MG63 (cell line): ENCODE data around the gene SORL1. TPM values are rescaled to one million over a fixed set of nuclear protein-coding genes. Genes with fewer than 3 reads are reported as not detected.
A peak's percentile ranks its signal among the peaks of the same experiment; 100 is the strongest.

Experiments used
- DNase-seq: peaks from one replicate; pipeline ENCODE4 v3.0.0-alpha.2; 2020
- H3K27me3 ChIP-seq: fragments of 250-450 bp; sonication (Bioruptor Pico); 2 replicates; pipeline ENCODE4 v1.5.1; 2020; ENCODE audit warnings: mild to moderate bottlenecking, moderate library complexity
- H3K36me3 ChIP-seq: fragments of 250-450 bp; sonication (Bioruptor Pico); 2 replicates; pipeline ENCODE4 v1.5.1; 2020; ENCODE audit warnings: mild to moderate bottlenecking, moderate library complexity
- H3K4me3 ChIP-seq: fragments of 250-450 bp; sonication (Bioruptor Pico); 2 replicates; pipeline ENCODE4 v1.5.1; 2020; ENCODE audit warnings: mild to moderate bottlenecking, moderate library complexity
- H3K9me3 ChIP-seq: fragments of 250-450 bp; sonication (Bioruptor Pico); 2 replicates; pipeline ENCODE4 v1.5.1; 2020; ENCODE audit warnings: mild to moderate bottlenecking, moderate library complexity
- total RNA-seq: library from RNA; depleted of rRNA; stranded (reverse); fragments of >200 nt; shearing (Covaris generic); gene quantifications from 2 replicates; pipeline ENCODE4 v1.2.3, GENCODE V29; 2014; ENCODE audit warnings: low replicate concordance

Gene SORL1
- total RNA-seq, 1 experiment from 2014 or later = 0.69 TPM

GRCh38 chr11:121445071-121445768, 6.9 kb upstream of the SORL1 start:
- H3K27me3 ChIP-seq = no peaks in the 10 kb centered on the region
- no peak overlapping the region for H3K4me3 ChIP-seq
- no peak for DNase-seq
- H3K9me3 ChIP-seq = no peaks in the 10 kb centered on the region
- H3K36me3 ChIP-seq = no peaks in the 10 kb centered on the region

- Histone ChIP-seq H3K4me3 (no peak overlapping the region), H3K27me3 (peaks cover 2% of the 10 kb centered on the region; the same call in 1 of the 2 replicates), H3K36me3 (no peaks in the 10 kb centered on the region), H3K9me3 (no peaks in the 10 kb centered on the region)
- DNase-seq = no peak
Measured at GRCh38 chr11:121446752-121447156, 5.4 kb upstream of the SORL1 start.

DNA sequence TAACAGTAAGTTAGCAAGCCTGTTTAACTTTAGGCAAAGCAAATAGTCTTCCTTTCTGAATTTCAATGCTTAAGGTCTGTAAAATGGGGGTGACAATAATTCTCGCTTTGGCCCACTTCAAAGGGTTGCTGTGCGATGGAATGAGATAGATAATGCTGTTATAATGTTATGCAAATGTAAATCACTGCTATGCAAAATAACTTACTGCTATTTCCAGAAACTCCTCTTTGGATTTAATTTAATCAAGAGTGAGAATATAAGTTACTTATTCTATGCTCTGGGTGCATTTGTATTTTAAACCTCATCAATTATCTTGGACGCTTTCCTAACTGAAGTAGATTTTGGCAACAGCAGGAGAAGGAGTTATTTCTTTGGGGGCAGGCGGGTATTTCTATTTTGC, 4.1 kb upstream of the SORL1 start:
- H3K9me3 ChIP-seq = no peaks in the 10 kb centered on the region
- H3K4me3 ChIP-seq = no peak overlapping the region
- H3K27me3 ChIP-seq = peaks cover 10% of the 10 kb centered on the region
- H3K36me3 ChIP-seq = no peaks in the 10 kb centered on the region
- DNase-seq = no peak

GRCh38 chr11:121448431-121448941, 3.6 kb upstream of the SORL1 start:
- H3K4me3 ChIP-seq = no peak overlapping the region
- H3K36me3 ChIP-seq = no peaks in the 10 kb centered on the region
- DNase-seq = no peak
- H3K9me3 ChIP-seq = no peaks in the 10 kb centered on the region
- H3K27me3 ChIP-seq = peaks cover 10% of the 10 kb centered on the region

- no peaks in the 10 kb centered on the region for H3K36me3 ChIP-seq
- no peak overlapping the region for H3K4me3 ChIP-seq
- peaks cover 10% of the 10 kb centered on the region for H3K27me3 ChIP-seq
- no peak for DNase-seq
- H3K9me3 ChIP-seq = no peaks in the 10 kb centered on the region
Measured at GRCh38 chr11:121449123-121449522, 3.0 kb upstream of the SORL1 start.

GRCh38 chr11:121449626-121450025, 2.5 kb upstream of the SORL1 start:
- DNase-seq = no peak
- peaks cover 10% of the 10 kb centered on the region for H3K27me3 ChIP-seq
- no peak overlapping the region for H3K4me3 ChIP-seq
- no peaks in the 10 kb centered on the region for H3K36me3 ChIP-seq
- H3K9me3 ChIP-seq = no peaks in the 10 kb centered on the region

DNA sequence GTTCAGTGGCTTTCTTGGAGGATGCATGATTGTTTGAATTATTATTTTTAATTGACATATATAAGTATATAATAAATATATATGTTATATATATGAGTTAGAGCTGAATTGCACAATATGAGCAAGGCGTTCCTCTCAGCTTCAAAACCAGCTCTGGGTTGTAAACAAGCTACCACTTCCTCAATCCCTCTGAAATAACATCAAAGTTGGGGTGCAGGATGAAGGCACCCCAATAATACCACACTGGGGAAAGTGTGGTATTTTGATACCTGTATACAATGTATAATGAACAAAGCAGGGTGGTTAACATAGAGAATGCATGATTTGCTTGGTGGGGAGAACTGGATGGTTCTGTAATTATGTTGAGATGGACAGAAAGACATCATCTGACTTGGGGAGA, 1.7 kb upstream of the SORL1 start:
- no peak for DNase-seq
- Histone ChIP-seq H3K36me3 (no peaks in the 10 kb centered on the region), H3K9me3 (no peaks in the 10 kb centered on the region), H3K4me3 (no peak overlapping the region), H3K27me3 (peaks cover 10% of the 10 kb centered on the region)

DNA sequence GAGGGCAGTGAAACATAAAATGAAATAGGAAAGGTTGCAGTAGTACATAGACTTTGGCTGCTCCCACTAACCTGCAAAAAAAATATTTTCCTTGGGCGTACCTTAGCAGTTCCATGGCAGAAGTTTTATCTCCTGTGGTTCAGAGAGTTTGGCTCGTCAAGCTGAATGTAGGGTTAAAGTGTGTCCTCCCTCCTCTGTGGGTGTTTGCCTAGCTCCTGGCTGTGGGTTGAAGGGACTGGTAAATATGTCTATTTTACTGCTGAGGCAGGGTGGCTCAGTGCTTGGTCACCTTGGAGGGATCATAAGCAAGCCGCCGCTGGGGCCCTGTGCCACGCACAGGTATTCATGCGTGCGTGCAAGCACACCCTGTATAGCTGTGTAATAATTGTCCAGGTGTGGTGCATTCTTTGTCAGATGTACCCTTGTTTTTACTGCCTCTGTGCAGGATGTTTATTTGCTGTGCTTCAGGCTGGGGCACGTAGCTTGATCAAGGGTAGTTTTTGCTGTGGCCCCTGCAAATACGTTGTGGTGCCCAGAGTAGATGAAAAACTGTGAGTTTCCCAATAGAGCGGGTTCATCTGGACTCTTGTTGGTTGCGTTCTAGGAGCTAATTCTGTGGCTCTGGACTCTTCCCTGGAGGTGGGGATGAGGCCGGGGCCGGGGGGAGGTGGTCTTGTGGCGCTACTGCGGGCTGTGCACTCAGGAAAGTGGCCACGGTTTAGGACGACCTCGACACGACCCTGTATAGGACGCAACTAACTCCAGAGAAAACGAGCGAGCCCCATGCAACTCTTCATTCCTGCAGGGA, 732 bp upstream of the SORL1 start:
- DNase-seq = no peak
- Histone ChIP-seq H3K36me3 (no peaks in the 10 kb centered on the region), H3K27me3 (peaks cover 10% of the 10 kb centered on the region), H3K4me3 (peak overlapping the region; percentile 53), H3K9me3 (no peaks in the 10 kb centered on the region)

- peaks cover 10% of the 10 kb centered on the region for H3K27me3 ChIP-seq
- H3K4me3 ChIP-seq = peak within 1 kb of the TSS; percentile 53
- H3K9me3 ChIP-seq = no peaks in the 10 kb centered on the region
- H3K36me3 ChIP-seq = no peaks in the 10 kb centered on the region
- DNase-seq = no peak
Measured at GRCh38 chr11:121452609-121453150, 566 bp downstream of the SORL1 start, which contains the start of gene SORL1-AS1. SORL1-AS1 (minus strand) TSS chr11:121452967.

GRCh38 chr11:121453589-121454299, 1.6 kb downstream of the SORL1 start:
- no peaks in the 10 kb centered on the region for H3K36me3 ChIP-seq
- H3K4me3 ChIP-seq = no peak overlapping the region
- no peaks in the 10 kb centered on the region for H3K9me3 ChIP-seq
- H3K27me3 ChIP-seq = peaks cover 10% of the 10 kb centered on the region
- no peak for DNase-seq

GRCh38 chr11:121455115-121455514, 3.0 kb downstream of the SORL1 start:
- Histone ChIP-seq H3K4me3 (no peak overlapping the region), H3K9me3 (no peaks in the 10 kb centered on the region), H3K27me3 (peaks cover 10% of the 10 kb centered on the region), H3K36me3 (no peaks in the 10 kb centered on the region)
- no peak for DNase-seq

DNA sequence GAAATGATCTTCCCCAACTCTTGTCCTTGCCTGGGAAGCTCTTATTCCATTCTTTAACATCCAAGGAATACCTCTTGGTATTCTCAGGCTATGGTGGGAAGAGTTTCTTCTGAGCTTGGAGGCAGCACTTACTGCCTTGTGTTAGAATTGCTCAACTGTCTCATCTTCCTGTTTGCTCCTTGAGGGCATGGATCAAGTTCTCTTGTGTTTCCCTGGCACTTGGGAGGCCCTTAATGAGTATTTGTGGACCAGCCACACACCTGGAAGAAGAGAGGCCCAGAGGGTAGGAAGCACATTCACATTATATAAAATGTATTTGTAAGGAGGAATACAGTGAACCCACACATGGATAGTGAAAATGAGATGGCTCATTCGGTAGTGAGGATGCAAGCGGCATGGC, 4.0 kb downstream of the SORL1 start:
- H3K9me3 ChIP-seq = no peaks in the 10 kb centered on the region
- peaks cover 10% of the 10 kb centered on the region for H3K27me3 ChIP-seq
- H3K36me3 ChIP-seq = no peaks in the 10 kb centered on the region
- DNase-seq = no peak
- no peak overlapping the region for H3K4me3 ChIP-seq

GRCh38 chr11:121456816-121457431, 4.8 kb downstream of the SORL1 start:
- DNase-seq = no peak
- Histone ChIP-seq H3K4me3 (no peak overlapping the region), H3K9me3 (no peaks in the 10 kb centered on the region), H3K27me3 (peaks cover 7% of the 10 kb centered on the region; the same call in 1 of the 2 replicates), H3K36me3 (no peaks in the 10 kb centered on the region)

DNA sequence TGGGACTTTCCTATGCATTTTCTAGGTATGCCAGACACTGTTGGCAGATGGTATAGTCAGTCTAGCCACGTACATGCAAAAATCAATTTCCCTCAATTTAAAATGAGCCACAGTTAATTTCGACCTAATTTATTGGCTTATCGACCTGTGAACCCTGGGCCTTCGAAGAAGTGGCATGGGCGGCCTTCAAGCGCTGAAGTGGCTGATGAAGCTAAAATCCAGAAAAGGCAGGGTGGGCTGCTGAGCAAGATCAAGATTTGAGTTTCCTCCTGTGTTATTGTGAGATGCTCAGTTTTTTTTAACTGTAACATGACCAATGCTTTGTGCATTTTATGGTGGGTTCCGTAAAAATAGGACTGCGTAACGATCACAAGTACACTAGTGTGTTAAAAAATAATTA, 6.4 kb downstream of the SORL1 start:
- Histone ChIP-seq H3K4me3 (no peak overlapping the region), H3K36me3 (no peaks in the 10 kb centered on the region), H3K27me3 (no peaks in the 10 kb centered on the region), H3K9me3 (no peaks in the 10 kb centered on the region)
- no peak for DNase-seq

DNA sequence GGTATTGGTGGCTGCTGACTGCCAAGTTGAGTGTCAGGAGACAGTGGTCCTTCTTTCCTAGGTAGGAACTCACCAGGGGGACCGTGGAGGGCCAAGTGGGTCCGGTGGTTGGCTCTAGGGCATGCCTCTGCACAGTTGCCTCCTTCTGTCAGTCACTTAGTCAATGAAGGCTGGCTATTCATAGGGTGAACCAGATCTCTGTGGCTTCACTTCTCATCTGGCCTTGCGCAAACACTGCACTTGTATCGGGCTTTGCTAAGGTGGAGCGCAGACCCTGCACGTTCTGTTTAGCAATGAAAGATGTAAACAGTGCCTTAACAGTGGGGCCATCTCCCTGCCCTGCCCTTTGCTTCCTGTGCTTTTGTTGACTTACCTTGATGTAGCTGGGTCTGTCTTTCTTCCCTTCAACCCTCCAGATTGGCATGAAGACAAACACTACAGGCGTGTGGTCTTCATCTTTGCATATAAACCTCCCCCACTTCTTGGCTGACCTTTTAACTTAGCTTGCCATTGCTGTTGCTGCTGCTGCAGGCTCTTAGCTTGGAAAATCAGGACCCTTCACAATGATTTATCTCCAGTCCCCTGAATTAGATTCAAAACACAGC, 7.4 kb downstream of the SORL1 start:
- no peak for DNase-seq
- no peaks in the 10 kb centered on the region for H3K27me3 ChIP-seq
- H3K4me3 ChIP-seq = no peak overlapping the region
- H3K36me3 ChIP-seq = no peaks in the 10 kb centered on the region
- H3K9me3 ChIP-seq = no peaks in the 10 kb centered on the region

DNA sequence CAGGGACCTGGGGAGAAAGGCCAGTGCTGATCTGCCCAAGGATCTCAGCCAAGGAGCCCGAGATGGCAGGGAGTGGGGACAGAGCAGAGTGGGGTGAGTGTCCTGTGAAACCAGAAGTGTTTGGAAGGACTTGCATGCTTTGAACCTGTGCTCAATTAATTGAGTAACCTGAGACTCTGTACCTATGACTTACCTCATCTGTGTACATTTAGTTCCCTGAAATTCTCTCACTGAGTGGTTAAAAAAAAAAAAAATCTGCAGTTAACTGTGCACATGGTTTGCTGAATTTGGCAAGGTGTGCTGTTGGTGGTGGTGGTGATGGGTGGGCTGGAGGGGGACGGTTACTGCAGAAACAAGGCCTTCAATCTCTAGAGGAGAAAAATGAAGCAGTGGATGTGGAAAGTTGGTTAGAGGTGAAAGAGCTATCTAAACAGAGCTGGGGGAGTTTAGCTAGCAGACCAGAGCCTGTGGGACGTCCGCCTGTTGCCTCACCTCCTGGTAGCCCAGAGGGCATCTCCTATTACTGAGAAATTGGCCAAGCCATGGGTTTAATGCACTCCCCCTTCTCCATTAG, 8.9 kb downstream of the SORL1 start:
- H3K4me3 ChIP-seq = no peak overlapping the region
- H3K9me3 ChIP-seq = no peaks in the 10 kb centered on the region
- no peak for DNase-seq
- no peaks in the 10 kb centered on the region for H3K27me3 ChIP-seq
- H3K36me3 ChIP-seq = no peaks in the 10 kb centered on the region
